ENCODE measurements around the gene DYNC1H1.

The DYNC1H1 gene

DNA sequence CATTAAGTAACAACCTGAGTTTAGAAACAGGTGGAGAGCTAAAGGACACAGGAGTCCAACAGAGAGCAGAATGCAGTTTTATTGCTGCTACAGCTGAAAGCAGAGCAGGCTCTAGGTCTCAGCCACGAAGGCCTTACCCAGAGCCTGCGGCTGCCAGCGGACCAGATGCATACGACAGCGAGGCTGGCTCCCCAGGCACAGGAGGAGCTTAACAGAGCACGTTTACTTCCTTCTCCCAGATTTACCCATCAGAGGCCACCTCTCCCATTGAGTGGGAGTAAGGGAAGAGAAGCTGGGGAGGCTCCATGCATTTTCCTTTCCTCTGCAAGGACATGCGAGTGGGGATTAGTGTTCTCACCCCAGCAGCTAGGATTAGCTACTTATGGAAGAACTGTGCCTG is 22.6 kb downstream of the DYNC1H1 start:
- DNase-seq, result no peak
- POLR2A ChIA-PET, result no interaction called here
- H3K36me3 ChIP-seq (ENCODE audit: control insufficient read depth in 4 of 4, insufficient read depth in 4 of 4, low read length in 3 of 4), result peaks cover 38 to 88% (median 67%) of the 10 kb centered on the region in 4 experiments
- H3K27ac ChIP-seq (ENCODE audit: insufficient read depth in 1 of 2, low read depth in 1 of 2, low read length in 2 of 2, poor library complexity in 1 of 2, severe bottlenecking in 2 of 2), result no peak overlapping the region
- WGBS (ENCODE audit: insufficient coverage), result 100% methylated on average over 2 of the region's 7 CpGs
- H3K4me3 ChIP-seq (ENCODE audit: control insufficient read depth in 1 of 7, extremely low read depth in 1 of 7, insufficient read depth in 4 of 7, low read depth in 2 of 7, low read length in 6 of 7), result no peak overlapping the region
- H3K4me1 ChIP-seq (ENCODE audit: control extremely low read depth in 1 of 4, control insufficient read depth in 4 of 4, insufficient read depth in 4 of 4, low read length in 3 of 4), result no peaks in the 10 kb centered on the region
- no peaks in the 10 kb centered on the region for H3K9me3 ChIP-seq (ENCODE audit: control extremely low read depth in 1 of 5, control insufficient read depth in 4 of 5, insufficient read depth in 2 of 5, low read depth in 1 of 5, low read length in 4 of 5)
- CTCF ChIA-PET, result interaction anchor here (1.1 to 2.8 kb wide), 6 partner anchors 8 to 44 kb away, joined by 3 to 8 read pairs (median 3); no protein-coding TSS in a partner anchor
- no peaks in the 10 kb centered on the region for H3K27me3 ChIP-seq (replicated peaks in 2 of 5; ENCODE audit: control insufficient read depth in 4 of 5, insufficient read depth in 5 of 5, low read length in 4 of 5)

GRCh38 chr14:101988377-101988776 is 24.0 kb downstream of the DYNC1H1 start:
- Histone ChIP-seq H3K27me3 (replicated peaks in 2 of 5; ENCODE audit: control insufficient read depth in 4 of 5, insufficient read depth in 5 of 5, low read length in 4 of 5) (no peaks in the 10 kb centered on the region), H3K27ac (ENCODE audit: insufficient read depth in 1 of 2, low read depth in 1 of 2, low read length in 2 of 2, poor library complexity in 1 of 2, severe bottlenecking in 2 of 2) (no peak overlapping the region), H3K9me3 (ENCODE audit: control extremely low read depth in 1 of 5, control insufficient read depth in 4 of 5, insufficient read depth in 2 of 5, low read depth in 1 of 5, low read length in 4 of 5) (no peaks in the 10 kb centered on the region), H3K4me3 (ENCODE audit: control insufficient read depth in 1 of 7, extremely low read depth in 1 of 7, insufficient read depth in 4 of 7, low read depth in 2 of 7, low read length in 6 of 7) (no peak overlapping the region), H3K4me1 (ENCODE audit: control extremely low read depth in 1 of 4, control insufficient read depth in 4 of 4, insufficient read depth in 4 of 4, low read length in 3 of 4) (no peaks in the 10 kb centered on the region), H3K36me3 (ENCODE audit: control insufficient read depth in 4 of 4, insufficient read depth in 4 of 4, low read length in 3 of 4) (peaks cover 42 to 90% (median 72%) of the 10 kb centered on the region in 4 experiments)
- CTCF ChIA-PET, result interaction anchor here (1.3 to 1.7 kb wide), 2 partner anchors 19 to 218 kb away, joined by 3 to 4 read pairs; no protein-coding TSS in a partner anchor
- POLR2A ChIA-PET, result no interaction called here
- 95% methylated on average over 5 of the region's 6 CpGs for WGBS (ENCODE audit: insufficient coverage)
- DNase-seq, result no peak

GRCh38 chr14:101991352-101991751 is 27.0 kb downstream of the DYNC1H1 start:
- peaks cover 46 to 92% (median 76%) of the 10 kb centered on the region in 4 experiments for H3K36me3 ChIP-seq (ENCODE audit: control insufficient read depth in 4 of 4, insufficient read depth in 4 of 4, low read length in 3 of 4)
- POLR2A ChIA-PET, result interaction anchor here (1.5 kb wide), 1 partner anchor 12 kb away, joined by 4 read pairs; no protein-coding TSS in a partner anchor
- no peak for DNase-seq
- no peak overlapping the region for H3K4me3 ChIP-seq (ENCODE audit: control insufficient read depth in 1 of 7, extremely low read depth in 1 of 7, insufficient read depth in 4 of 7, low read depth in 2 of 7, low read length in 6 of 7)
- H3K9me3 ChIP-seq (ENCODE audit: control extremely low read depth in 1 of 5, control insufficient read depth in 4 of 5, insufficient read depth in 2 of 5, low read depth in 1 of 5, low read length in 4 of 5), result no peaks in the 10 kb centered on the region
- H3K4me1 ChIP-seq (ENCODE audit: control extremely low read depth in 1 of 4, control insufficient read depth in 4 of 4, insufficient read depth in 4 of 4, low read length in 3 of 4), result no peaks in the 10 kb centered on the region
- no peak overlapping the region for H3K27ac ChIP-seq (ENCODE audit: insufficient read depth in 1 of 2, low read depth in 1 of 2, low read length in 2 of 2, poor library complexity in 1 of 2, severe bottlenecking in 2 of 2)
- WGBS (ENCODE audit: insufficient coverage), result 93% methylated on average over 4 of the region's 5 CpGs
- CTCF ChIA-PET, result interaction anchor here (0.8 to 1.6 kb wide), 4 partner anchors 10 to 36 kb away, joined by 3 to 9 read pairs (median 3); no protein-coding TSS in a partner anchor
- H3K27me3 ChIP-seq (replicated peaks in 2 of 5; ENCODE audit: control insufficient read depth in 4 of 5, insufficient read depth in 5 of 5, low read length in 4 of 5), result no peaks in the 10 kb centered on the region

DNA sequence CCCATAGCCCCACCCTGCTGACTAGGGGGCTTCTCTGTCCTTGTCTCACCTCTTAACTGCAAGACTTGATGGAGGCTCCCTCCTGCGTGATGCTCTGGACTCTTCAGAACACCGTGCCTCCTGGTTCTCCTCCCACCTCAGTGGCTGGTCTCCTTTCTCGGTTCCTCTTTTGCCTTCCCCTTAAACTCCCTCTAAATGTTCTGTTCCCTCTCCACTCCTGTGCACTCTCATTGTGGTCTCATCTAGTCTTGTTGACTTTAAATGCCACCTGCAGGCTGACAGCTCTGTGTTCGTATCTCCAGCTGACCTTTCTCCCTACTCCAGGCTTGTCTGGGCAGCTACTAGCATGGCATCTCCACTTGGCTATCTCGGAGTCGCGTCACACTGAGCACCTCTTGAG is 28.3 kb downstream of the DYNC1H1 start:
- H3K36me3 ChIP-seq (ENCODE audit: control insufficient read depth in 4 of 4, insufficient read depth in 4 of 4, low read length in 3 of 4), result peaks cover 36 to 92% (median 74%) of the 10 kb centered on the region in 4 experiments

DNA sequence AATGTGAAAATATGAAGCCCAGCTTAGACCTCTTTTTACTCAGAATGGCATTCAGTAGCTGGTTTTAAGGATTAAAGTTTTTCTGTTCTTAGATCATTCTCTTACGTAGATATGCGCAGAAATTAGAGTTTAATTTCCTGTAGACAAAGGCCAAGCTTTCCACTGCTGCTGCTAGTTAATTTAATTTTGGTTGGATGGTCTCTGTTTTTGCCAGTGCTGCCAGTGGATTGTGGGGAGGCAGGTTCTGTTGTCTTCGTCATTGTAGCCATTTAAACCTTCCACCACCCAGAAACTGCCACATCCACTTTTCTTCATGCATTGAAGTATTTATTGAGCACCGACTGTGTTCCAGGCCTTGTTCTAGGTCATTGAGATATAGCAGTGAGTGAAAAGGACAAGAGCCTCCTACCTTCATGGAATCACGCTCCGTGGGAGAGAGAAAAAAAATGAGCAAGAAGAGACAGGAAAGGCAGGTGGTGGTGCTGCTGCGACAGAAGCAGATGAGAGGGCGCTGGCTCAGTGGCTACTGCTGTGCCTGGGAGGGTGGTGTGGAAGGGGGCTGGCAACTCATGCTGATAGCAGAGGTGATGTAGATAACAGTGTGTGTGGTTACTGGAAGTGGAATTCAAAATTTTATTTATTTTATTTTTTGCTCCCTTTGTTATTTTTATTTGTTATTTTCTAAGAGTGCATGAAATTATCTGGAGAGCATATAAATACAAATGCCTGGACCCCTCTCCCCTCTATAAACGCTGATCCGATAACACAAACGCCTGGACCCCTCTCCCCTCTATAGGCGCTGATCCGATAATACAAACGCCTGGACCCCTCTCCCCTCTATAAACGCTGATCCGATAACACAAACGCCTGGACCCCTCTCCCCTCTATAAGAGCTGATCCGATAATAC is 33.3 kb downstream of the DYNC1H1 start:
- Histone ChIP-seq H3K4me1 (ENCODE audit: control extremely low read depth in 1 of 4, control insufficient read depth in 4 of 4, insufficient read depth in 4 of 4, low read length in 3 of 4) (no peaks in the 10 kb centered on the region), H3K27ac (ENCODE audit: insufficient read depth in 1 of 2, low read depth in 1 of 2, low read length in 2 of 2, poor library complexity in 1 of 2, severe bottlenecking in 2 of 2) (no peak overlapping the region), H3K27me3 (replicated peaks in 2 of 5; ENCODE audit: control insufficient read depth in 4 of 5, insufficient read depth in 5 of 5, low read length in 4 of 5) (no peaks in the 10 kb centered on the region), H3K36me3 (ENCODE audit: control insufficient read depth in 4 of 4, insufficient read depth in 4 of 4, low read length in 3 of 4) (peaks cover 28 to 91% (median 70%) of the 10 kb centered on the region in 4 experiments), H3K4me3 (ENCODE audit: control insufficient read depth in 1 of 7, extremely low read depth in 1 of 7, insufficient read depth in 4 of 7, low read depth in 2 of 7, low read length in 6 of 7) (no peak overlapping the region), H3K9me3 (ENCODE audit: control extremely low read depth in 1 of 5, control insufficient read depth in 4 of 5, insufficient read depth in 2 of 5, low read depth in 1 of 5, low read length in 4 of 5) (no peaks in the 10 kb centered on the region)
- 98% methylated on average over 13 of the region's 18 CpGs for WGBS (ENCODE audit: insufficient coverage)
- POLR2A ChIA-PET, result no interaction called here
- CTCF ChIA-PET, result interaction anchor here (1.1 kb wide), 1 partner anchor 10 kb away, joined by 3 read pairs; no protein-coding TSS in a partner anchor
- DNase-seq, result no peak

More for the DNA sequence above, 28.3 kb downstream of the DYNC1H1 start:
- no peak overlapping the region for H3K27ac ChIP-seq (ENCODE audit: insufficient read depth in 1 of 2, low read depth in 1 of 2, low read length in 2 of 2, poor library complexity in 1 of 2, severe bottlenecking in 2 of 2)
- 94% methylated on average over 7 of the region's 7 CpGs for WGBS (ENCODE audit: insufficient coverage)
- peak; percentile 10 to 16 (median 11) for DNase-seq
- H3K27me3 ChIP-seq (replicated peaks in 2 of 5; ENCODE audit: control insufficient read depth in 4 of 5, insufficient read depth in 5 of 5, low read length in 4 of 5), result no peaks in the 10 kb centered on the region
- POLR2A ChIA-PET, result no interaction called here
- H3K4me3 ChIP-seq (ENCODE audit: control insufficient read depth in 1 of 7, extremely low read depth in 1 of 7, insufficient read depth in 4 of 7, low read depth in 2 of 7, low read length in 6 of 7), result no peak overlapping the region
- no peaks in the 10 kb centered on the region for H3K9me3 ChIP-seq (ENCODE audit: control extremely low read depth in 1 of 5, control insufficient read depth in 4 of 5, insufficient read depth in 2 of 5, low read depth in 1 of 5, low read length in 4 of 5)
- no peaks in the 10 kb centered on the region for H3K4me1 ChIP-seq (ENCODE audit: control extremely low read depth in 1 of 4, control insufficient read depth in 4 of 4, insufficient read depth in 4 of 4, low read length in 3 of 4)
- CTCF ChIA-PET, result interaction anchor here (1.0 to 1.8 kb wide), 3 partner anchors 20 to 43 kb away, joined by 3 to 9 read pairs (median 4); no protein-coding TSS in a partner anchor

- H3K36me3 ChIP-seq (ENCODE audit: control insufficient read depth in 4 of 4, insufficient read depth in 4 of 4, low read length in 3 of 4), result peaks cover 19 to 90% (median 74%) of the 10 kb centered on the region in 4 experiments
- H3K27me3 ChIP-seq (replicated peaks in 2 of 5; ENCODE audit: control insufficient read depth in 4 of 5, insufficient read depth in 5 of 5, low read length in 4 of 5), result no peaks in the 10 kb centered on the region
- DNase-seq, result no peak
- POLR2A ChIA-PET, result interaction anchor here (0.6 kb wide), 1 partner anchor 77 kb away, joined by 3 read pairs; no protein-coding TSS in a partner anchor
- H3K4me3 ChIP-seq (ENCODE audit: control insufficient read depth in 1 of 7, extremely low read depth in 1 of 7, insufficient read depth in 4 of 7, low read depth in 2 of 7, low read length in 6 of 7), result no peak overlapping the region
- no peaks in the 10 kb centered on the region for H3K9me3 ChIP-seq (ENCODE audit: control extremely low read depth in 1 of 5, control insufficient read depth in 4 of 5, insufficient read depth in 2 of 5, low read depth in 1 of 5, low read length in 4 of 5)
- no peaks in the 10 kb centered on the region for H3K4me1 ChIP-seq (ENCODE audit: control extremely low read depth in 1 of 4, control insufficient read depth in 4 of 4, insufficient read depth in 4 of 4, low read length in 3 of 4)
- H3K27ac ChIP-seq (ENCODE audit: insufficient read depth in 1 of 2, low read depth in 1 of 2, low read length in 2 of 2, poor library complexity in 1 of 2, severe bottlenecking in 2 of 2), result no peak overlapping the region
- 99% methylated on average over 9 of the region's 12 CpGs for WGBS (ENCODE audit: insufficient coverage)
- CTCF ChIA-PET, result interaction anchor here (0.6 to 1.3 kb wide), 5 partner anchors 9 to 46 kb away, joined by 3 to 4 read pairs (median 3); no protein-coding TSS in a partner anchor
Observed at GRCh38 chr14:102000902-102001301, 36.5 kb downstream of the DYNC1H1 start.

GRCh38 chr14:102005336-102005735 is 41.0 kb downstream of the DYNC1H1 start:
- CTCF ChIA-PET, result no interaction called here
- no peak for DNase-seq
- H3K9me3 ChIP-seq (ENCODE audit: control extremely low read depth in 1 of 5, control insufficient read depth in 4 of 5, insufficient read depth in 2 of 5, low read depth in 1 of 5, low read length in 4 of 5), result no peaks in the 10 kb centered on the region
- 100% methylated on average over 9 of the region's 9 CpGs for WGBS (ENCODE audit: insufficient coverage)
- no peaks in the 10 kb centered on the region for H3K4me1 ChIP-seq (ENCODE audit: control extremely low read depth in 1 of 4, control insufficient read depth in 4 of 4, insufficient read depth in 4 of 4, low read length in 3 of 4)
- no peaks in the 10 kb centered on the region for H3K27me3 ChIP-seq (replicated peaks in 2 of 5; ENCODE audit: control insufficient read depth in 4 of 5, insufficient read depth in 5 of 5, low read length in 4 of 5)
- peaks cover 28 to 94% (median 80%) of the 10 kb centered on the region in 4 experiments for H3K36me3 ChIP-seq (ENCODE audit: control insufficient read depth in 4 of 4, insufficient read depth in 4 of 4, low read length in 3 of 4)
- no peak overlapping the region for H3K27ac ChIP-seq (ENCODE audit: insufficient read depth in 1 of 2, low read depth in 1 of 2, low read length in 2 of 2, poor library complexity in 1 of 2, severe bottlenecking in 2 of 2)
- H3K4me3 ChIP-seq (ENCODE audit: control insufficient read depth in 1 of 7, extremely low read depth in 1 of 7, insufficient read depth in 4 of 7, low read depth in 2 of 7, low read length in 6 of 7), result no peak overlapping the region
- POLR2A ChIA-PET, result no interaction called here

All from common myeloid progenitor, CD34-positive (primary cell).